ENCODE measurements around the gene P2RX3.

DNA sequence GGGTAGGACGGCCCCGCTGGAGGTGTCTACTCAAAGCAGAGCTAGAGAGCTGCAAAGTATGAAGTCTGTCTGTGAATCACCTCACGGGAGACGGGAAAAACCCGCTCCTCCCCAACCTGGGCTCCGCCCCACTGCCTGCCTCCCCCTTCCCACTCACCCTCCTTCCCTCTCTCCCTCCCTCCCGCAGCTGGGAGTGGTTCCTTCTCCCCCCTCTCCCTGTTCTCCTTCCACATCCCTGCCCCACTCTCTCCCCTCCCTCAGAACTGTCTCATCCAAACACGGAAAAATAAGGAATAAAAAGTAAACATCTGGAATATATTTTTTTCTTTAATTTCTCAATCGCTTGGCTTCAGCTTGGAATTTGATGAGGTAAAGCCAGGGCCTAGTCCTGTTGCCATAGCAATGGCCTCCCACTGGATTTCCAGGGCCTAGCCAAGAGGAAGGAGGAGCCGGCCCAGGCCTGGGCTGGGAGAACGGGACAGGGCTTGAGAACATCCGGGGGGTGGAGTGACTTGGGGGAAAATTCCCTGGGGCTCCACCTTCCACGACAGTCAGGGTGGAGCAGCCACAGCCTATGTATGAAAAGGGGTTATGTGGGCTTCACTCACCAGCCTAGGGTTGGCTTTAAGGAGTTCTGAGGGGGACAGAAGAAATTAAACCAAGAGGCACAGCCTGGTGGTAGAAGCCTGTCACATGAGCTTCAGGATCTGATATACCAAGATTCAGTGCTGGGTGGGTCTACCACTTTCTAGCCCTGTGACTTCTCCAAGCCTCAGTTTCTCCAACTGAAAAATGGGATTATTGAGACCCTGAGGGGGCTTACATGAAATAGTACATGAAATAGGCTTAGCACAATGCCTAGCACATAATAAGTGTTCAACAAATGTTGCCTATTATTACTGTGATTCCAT, 15.6 kb upstream of the P2RX3 start:
- TF ChIP-seq, protein P1, sequence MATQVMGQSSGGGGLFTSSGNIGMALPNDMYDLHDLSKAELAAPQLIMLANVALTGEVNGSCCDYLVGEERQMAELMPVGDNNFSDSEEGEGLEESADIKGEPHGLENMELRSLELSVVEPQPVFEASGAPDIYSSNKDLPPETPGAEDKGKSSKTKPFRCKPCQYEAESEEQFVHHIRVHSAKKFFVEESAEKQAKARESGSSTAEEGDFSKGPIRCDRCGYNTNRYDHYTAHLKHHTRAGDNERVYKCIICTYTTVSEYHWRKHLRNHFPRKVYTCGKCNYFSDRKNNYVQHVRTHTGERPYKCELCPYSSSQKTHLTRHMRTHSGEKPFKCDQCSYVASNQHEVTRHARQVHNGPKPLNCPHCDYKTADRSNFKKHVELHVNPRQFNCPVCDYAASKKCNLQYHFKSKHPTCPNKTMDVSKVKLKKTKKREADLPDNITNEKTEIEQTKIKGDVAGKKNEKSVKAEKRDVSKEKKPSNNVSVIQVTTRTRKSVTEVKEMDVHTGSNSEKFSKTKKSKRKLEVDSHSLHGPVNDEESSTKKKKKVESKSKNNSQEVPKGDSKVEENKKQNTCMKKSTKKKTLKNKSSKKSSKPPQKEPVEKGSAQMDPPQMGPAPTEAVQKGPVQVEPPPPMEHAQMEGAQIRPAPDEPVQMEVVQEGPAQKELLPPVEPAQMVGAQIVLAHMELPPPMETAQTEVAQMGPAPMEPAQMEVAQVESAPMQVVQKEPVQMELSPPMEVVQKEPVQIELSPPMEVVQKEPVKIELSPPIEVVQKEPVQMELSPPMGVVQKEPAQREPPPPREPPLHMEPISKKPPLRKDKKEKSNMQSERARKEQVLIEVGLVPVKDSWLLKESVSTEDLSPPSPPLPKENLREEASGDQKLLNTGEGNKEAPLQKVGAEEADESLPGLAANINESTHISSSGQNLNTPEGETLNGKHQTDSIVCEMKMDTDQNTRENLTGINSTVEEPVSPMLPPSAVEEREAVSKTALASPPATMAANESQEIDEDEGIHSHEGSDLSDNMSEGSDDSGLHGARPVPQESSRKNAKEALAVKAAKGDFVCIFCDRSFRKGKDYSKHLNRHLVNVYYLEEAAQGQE (IDR thresholded peaks at IDR 0.05; ENCODE audit: insufficient read depth in 1 of 2, low read depth in 2 of 2, low read length in 2 of 2) = peak in 1 of 2 experiments; percentile 59; a peak in 1 of 4 replicates
- TF ChIP-seq POLR2AphosphoS5 (IDR thresholded peaks at IDR 0.05; ENCODE audit: low read depth, low read length) (peak; percentile 15; the same call in 1 of the 2 replicates), TAF1 (IDR thresholded peaks at IDR 0.05; ENCODE audit: borderline replicate concordance, insufficient read depth, low read length) (peak; percentile 44; the same call in 1 of the 2 replicates)

Data from PFSK-1 (cell line).